TTC549 (cell line): ENCODE results near the gene HOXD13.

Source experiments
- FAIRE-seq: peaks from 2 replicates; lab custom pipeline; 2012; peaks lifted over from hg19 to GRCh38; lab: Jason Lieb, UNC

Gene HOXD13

DNA sequence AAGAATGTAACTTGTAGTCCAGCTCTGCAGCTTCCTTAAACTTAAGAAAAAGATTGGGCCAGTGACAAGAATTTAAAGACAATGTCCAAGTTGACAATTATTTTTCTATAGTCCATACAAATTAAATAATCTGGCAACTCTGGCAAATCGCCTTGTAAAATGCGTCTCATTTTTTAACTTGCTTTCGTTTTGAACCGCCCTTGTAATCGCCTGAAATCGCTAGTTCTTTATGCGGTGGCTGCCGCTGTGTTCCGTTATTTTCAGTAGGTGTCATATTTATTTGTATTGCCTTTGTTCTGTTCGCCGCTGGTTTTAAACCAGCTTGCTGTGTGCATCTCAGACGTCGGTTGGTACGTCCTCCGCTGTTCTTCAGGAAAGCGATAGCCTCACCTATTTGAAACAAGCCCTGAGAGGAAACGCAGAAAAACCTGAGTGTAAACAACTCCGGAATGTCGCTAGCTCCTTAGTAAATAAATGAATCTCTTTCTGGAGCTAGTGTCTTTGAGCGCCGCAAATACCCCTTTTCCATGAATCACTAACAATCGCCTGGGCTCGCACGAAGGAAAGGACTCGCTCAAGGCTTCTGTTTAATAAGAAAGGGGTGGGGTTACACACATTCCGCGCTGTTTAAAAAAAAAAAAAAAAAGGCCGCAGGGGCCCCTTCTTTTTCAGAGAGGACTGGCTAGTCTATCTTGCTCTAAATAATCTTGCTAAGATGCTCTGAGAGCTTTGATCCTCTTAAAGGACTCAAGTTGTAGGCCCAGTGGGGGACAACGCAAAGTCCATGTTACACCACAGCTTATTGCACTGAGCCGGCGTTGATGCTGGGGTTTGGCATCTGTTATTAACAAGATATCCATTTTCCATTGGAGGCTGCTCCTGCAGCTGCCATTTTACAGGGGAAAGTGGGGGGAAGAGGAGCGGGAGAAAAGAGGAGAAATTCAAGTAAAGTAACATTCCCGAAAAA is 40.0 kb downstream of the HOXD13 start:
- peak; percentile 73 for FAIRE-seq

DNA sequence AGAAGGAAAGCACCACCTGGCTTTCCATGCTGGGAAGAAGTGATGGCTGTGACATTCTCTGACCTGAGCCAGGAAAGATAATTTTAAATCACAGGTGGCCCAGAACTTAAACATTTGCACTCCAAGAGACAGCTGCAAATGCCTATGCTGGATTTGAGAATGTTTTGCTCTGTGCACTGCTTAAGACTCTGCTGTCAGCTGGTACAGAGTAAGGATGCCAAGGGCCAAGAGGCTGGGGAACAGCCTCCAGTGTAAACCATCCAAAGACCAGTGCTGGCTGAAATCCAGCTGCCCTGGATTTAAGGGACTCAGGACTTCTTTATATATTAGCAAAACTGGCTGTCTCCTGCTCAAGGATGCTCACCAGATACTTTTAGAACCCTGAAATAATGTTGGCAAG is 40.9 kb downstream of the HOXD13 start:
- FAIRE-seq = no peak

DNA sequence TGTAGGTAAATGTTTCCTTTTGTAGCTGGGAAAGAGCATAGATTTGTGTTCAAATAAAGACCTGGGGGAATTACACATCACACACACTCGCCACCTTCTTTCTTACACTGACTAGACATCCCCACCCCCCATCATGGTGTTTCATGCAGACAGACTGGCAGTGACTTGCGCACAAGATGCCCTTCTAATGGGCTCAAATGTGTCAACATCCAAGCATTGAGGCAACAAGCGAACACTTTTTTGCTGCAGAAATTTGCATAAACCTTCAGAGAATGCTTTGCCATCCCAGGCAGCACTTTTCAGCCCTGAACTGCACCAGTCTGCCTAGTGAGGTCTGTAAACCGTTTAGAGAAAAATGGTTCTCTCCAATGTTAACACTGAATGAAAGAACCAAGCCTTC is 41.5 kb downstream of the HOXD13 start:
- FAIRE-seq = no peak

DNA sequence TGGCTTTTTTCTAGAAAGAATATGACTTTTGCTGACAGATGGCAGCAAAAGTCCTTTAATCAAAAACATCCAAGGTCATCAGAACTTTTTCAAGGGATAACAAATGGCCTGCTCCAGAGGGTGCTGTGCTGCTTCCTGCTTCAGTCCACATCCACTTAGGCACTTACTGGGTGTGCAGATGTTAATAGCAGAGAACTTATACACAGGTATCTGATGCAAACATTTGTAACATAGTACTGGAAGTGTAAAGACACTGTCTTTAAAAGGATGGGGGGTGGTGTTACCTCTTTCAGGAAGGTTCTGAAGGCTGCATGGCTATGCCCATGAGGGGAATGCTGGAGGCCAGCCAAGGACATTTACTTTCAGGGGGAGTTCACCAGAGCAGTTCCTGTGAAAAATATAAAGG is 42.5 kb downstream of the HOXD13 start:
- no peak for FAIRE-seq

GRCh38 chr2:176136374-176137251 is 44.1 kb downstream of the HOXD13 start:
- peak; percentile 56 for FAIRE-seq

GRCh38 chr2:176137252-176137580 is 44.7 kb downstream of the HOXD13 start:
- no peak for FAIRE-seq

GRCh38 chr2:176137906-176138305 is 45.4 kb downstream of the HOXD13 start:
- no peak for FAIRE-seq

DNA sequence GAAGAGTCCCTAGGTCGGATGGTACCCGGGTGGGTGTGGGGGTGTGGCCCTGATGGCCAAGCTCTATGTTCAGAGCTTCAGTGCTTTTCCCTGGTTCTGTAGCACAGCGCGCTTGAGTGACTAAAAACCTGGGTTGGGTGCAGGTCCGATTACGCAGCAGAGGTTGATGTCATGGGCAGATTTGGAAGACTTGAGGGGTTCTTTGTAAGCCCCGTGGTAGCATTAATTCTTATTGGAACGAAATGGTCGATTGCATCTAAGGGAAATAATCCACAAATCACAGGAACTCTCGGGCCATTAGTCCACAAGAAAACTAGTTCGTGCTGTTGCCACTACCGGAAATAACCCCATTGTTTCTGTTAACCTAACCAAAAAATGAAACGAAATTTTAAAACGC is 46.0 kb downstream of the HOXD13 start:
- no peak for FAIRE-seq

GRCh38 chr2:176138923-176139660 is 46.6 kb downstream of the HOXD13 start:
- FAIRE-seq = no peak

DNA sequence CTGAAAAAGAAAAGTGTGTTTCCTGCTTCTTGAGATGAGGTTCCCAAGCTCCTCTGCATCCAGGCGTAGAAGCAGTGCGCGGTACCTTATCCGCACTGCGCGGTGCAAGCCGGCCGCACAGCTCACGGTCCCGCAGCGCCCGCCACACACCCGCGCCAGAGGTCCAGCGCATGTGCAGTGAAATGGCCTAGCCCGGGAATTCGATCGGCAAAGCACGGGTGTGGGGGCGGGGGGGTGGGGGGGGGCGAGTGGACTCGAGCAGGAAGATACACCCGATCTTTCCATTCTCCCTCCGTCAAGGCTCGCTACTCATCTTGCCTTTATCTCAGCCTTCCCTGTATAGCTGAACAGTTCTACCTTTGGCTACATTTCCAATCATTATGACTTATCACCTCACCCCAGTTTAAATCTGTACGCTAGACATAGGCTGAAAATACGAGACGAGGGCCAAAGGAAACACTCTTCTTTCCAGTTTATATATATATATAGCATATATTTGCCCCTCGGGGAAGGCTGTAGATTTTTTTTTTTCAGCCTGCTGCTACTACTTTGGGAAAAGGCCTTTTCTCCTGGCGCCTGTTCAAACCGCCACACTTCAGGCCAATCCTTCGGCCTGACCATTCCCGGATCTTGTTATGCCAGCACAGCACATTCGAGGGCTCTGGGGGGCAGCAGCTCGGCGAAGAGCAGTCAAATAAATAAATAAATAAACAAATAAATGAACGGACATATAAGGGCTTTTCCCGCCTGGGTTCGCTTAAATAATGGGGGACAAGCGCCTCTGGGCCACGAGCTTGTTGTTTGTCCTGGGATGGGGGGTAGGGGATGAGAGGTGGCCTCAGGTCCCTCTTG is 47.4 kb downstream of the HOXD13 start:
- FAIRE-seq = no peak

GRCh38 chr2:176140513-176141317 is 48.2 kb downstream of the HOXD13 start:
- no peak for FAIRE-seq

GRCh38 chr2:176142281-176142680 is 49.8 kb downstream of the HOXD13 start:
- no peak for FAIRE-seq
